Stimulated activated CD4-positive, alpha-beta T cell treated with anti-CD3 and anti-CD28 coated beads, Interleukin-4, amount 100 ng/mL, for 4 hours (primary cell): ENCODE results near the gene MIGA1.
"Not testable (repeated sequence)": the region's sequence is repeated elsewhere in the genome, so short reads cannot be mapped to it uniquely, and the experiment has no call there.

Experiments used
- DNase-seq, 2 experiments: peaks; one replicate each; pipeline ENCODE4 v3.0.0-alpha.2; 2020

MIGA1 gene

GRCh38 chr1:77779529-77780281 lies at the start of gene MIGA1:
Gene MIGA1 (plus strand): TSS chr1:77779649. CDS start chr1:77783253, 3,604 bp downstream.
- peak; percentile 78 to 85 for DNase-seq

- DNase-seq, result no peak
Observed at GRCh38 chr1:77732090-77732489, 47.4 kb upstream of the MIGA1 start.

GRCh38 chr1:77739235-77739634 lies 40.2 kb upstream of the MIGA1 start:
- DNase-seq, result no peak

- DNase-seq, result no peak
Observed at GRCh38 chr1:77741316-77741715, 38.1 kb upstream of the MIGA1 start.

GRCh38 chr1:77742011-77742555 lies 37.4 kb upstream of the MIGA1 start:
- DNase-seq, result no peak

GRCh38 chr1:77744576-77744975 lies 34.9 kb upstream of the MIGA1 start:
- DNase-seq, result no peak

- DNase-seq, result not testable (repeated sequence)
Observed at GRCh38 chr1:77749489-77749888, 30.0 kb upstream of the MIGA1 start.

GRCh38 chr1:77756052-77756754 lies 23.2 kb upstream of the MIGA1 start:
- no peak for DNase-seq

- DNase-seq, result no peak
Observed at GRCh38 chr1:77757066-77757584, 22.3 kb upstream of the MIGA1 start.

- no peak for DNase-seq
Observed at GRCh38 chr1:77757603-77758002, 21.8 kb upstream of the MIGA1 start.

- DNase-seq, result peak; percentile 85 to 90
Observed at GRCh38 chr1:77759071-77760028, 20.1 kb upstream of the MIGA1 start, which contains the start of gene USP33. Gene USP33 (minus strand): TSS chr1:77759852. CDS start chr1:77741697, 18,155 bp downstream.

- DNase-seq, result no peak
Observed at GRCh38 chr1:77762072-77762476, 17.4 kb upstream of the MIGA1 start.

GRCh38 chr1:77768006-77768405 lies 11.4 kb upstream of the MIGA1 start:
- no peak for DNase-seq

GRCh38 chr1:77776007-77776700 lies 3.3 kb upstream of the MIGA1 start:
- DNase-seq, result no peak

GRCh38 chr1:77781683-77782082 lies 2.2 kb downstream of the MIGA1 start:
- DNase-seq, result no peak

- DNase-seq, result no peak
Observed at GRCh38 chr1:77783141-77783540, 3.7 kb downstream of the MIGA1 start.

GRCh38 chr1:77786093-77786741 lies 6.8 kb downstream of the MIGA1 start:
- DNase-seq, result not testable (repeated sequence)

GRCh38 chr1:77794550-77794949 lies 15.1 kb downstream of the MIGA1 start:
- no peak for DNase-seq

- DNase-seq, result no peak
Observed at GRCh38 chr1:77796695-77797405, 17.4 kb downstream of the MIGA1 start.

GRCh38 chr1:77797991-77798390 lies 18.5 kb downstream of the MIGA1 start:
- no peak for DNase-seq

- no peak for DNase-seq
Observed at GRCh38 chr1:77802026-77802425, 22.6 kb downstream of the MIGA1 start.
